SH-SY5Y (cell line): ENCODE results near the gene SOS1.

Experiments used
- GATA2 ChIP-seq: IDR thresholded peaks from 2 replicates; pipeline ENCODE4 v1.6.1; 2011; ENCODE audit warnings: mild to moderate bottlenecking, low read depth, low read length
- GATA3 ChIP-seq: IDR thresholded peaks from 2 replicates; pipeline ENCODE4 v1.6.1; 2011; ENCODE audit warnings: low read depth, mild to moderate bottlenecking, low read length, moderate library complexity

GRCh38 chr2:38935568-38936172, 185.2 kb downstream of the SOS1 start:
- TF ChIP-seq GATA3 (no peak), GATA2 (no peak)
